Measurements from ENCODE around the gene FUT7. TPM values are rescaled to one million over a fixed set of nuclear protein-coding genes. Genes with fewer than 3 reads are reported as not detected.
A peak's percentile ranks its signal among the peaks of the same experiment; 100 is the strongest.

The FUT7 gene
- total and polyA plus RNA-seq, 9 of the 15 experiments (the other 6 are each of a cell fraction or from before 2014, with no cell fraction given) = not detected

DNA sequence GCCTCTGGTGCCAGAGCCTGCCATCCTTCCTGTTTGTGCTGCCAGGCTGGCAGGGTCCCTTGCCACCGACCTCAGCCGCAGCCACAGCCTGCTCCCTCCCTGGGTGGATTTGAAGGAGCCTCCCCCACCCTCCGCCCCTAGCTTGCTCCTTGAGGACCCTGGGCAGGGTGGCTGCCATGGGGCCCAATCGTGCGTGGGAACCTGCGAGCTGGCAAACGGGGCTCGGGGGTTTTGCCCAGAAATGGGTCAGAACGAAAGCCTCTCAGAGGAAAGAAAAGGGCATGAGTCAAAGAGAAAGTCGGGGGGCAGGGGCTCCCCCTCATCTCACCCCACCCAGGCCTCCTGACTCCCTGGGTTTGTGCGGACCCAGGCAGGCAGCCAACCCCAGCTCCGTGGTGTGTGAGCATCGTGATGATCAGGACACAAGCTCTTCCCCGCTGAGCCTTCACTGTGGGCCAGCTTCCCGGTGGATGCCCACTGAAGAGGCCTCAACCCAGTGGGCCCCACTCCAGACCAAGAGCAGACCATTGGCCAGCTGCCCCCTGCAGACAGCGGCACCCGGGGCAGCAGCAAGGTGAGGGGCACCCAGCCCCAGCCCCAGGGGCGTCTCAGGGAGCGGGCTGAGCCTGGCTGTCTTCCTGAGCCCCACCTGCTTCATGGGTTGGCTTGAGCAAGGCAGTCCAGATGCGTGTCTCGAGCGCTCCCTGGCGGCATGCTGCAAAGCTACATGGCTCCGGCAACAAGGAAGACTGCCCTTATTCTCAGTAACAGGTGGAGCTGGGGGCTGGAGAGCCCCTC is 3.0 kb upstream of the FUT7 start (continued):
- TF ChIP-seq, protein P1, sequence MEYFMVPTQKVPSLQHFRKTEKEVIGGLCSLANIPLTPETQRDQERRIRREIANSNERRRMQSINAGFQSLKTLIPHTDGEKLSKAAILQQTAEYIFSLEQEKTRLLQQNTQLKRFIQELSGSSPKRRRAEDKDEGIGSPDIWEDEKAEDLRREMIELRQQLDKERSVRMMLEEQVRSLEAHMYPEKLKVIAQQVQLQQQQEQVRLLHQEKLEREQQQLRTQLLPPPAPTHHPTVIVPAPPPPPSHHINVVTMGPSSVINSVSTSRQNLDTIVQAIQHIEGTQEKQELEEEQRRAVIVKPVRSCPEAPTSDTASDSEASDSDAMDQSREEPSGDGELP (CRISPR knock-in tag; IDR thresholded peaks at IDR 0.05; ENCODE audit: borderline replicate concordance) = peak; percentile 65; the same call in 1 of the 2 replicates
- TF ChIP-seq, protein P2, sequence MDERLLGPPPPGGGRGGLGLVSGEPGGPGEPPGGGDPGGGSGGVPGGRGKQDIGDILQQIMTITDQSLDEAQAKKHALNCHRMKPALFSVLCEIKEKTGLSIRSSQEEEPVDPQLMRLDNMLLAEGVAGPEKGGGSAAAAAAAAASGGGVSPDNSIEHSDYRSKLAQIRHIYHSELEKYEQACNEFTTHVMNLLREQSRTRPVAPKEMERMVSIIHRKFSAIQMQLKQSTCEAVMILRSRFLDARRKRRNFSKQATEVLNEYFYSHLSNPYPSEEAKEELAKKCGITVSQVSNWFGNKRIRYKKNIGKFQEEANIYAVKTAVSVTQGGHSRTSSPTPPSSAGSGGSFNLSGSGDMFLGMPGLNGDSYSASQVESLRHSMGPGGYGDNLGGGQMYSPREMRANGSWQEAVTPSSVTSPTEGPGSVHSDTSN (CRISPR knock-in tag; IDR thresholded peaks at IDR 0.05; ENCODE audit: low read depth) = no peak
- TF ChIP-seq, protein P2 (tag; conservative IDR thresholded peaks at IDR 0.05; ENCODE audit: low read depth) = no peak
- TF ChIP-seq CREM (IDR thresholded peaks at IDR 0.05; ENCODE audit: low read depth) (peak; percentile 50; the same call in 1 of the 2 replicates), ATF7 (IDR thresholded peaks at IDR 0.05) (0 out of 2 replicates have a peak, but pooled peaks have one; percentile 50), ILK (tag; IDR thresholded peaks at IDR 0.05; ENCODE audit: borderline replicate concordance, low read depth) (no peak), HMGN3 (IDR thresholded peaks at IDR 0.05; ENCODE audit: borderline replicate concordance, extremely low read depth, insufficient read length, low read depth, low read length) (peak; percentile 1), ZSCAN29 (IDR thresholded peaks at IDR 0.05) (no peak), CTBP1 (IDR thresholded peaks at IDR 0.05; ENCODE audit: borderline replicate concordance) (peak; percentile 67), XRCC5 (IDR thresholded peaks at IDR 0.05; ENCODE audit: low read depth, low read length) (peak; percentile 82; the same call in 1 of the 2 replicates), ZNF146 (CRISPR knock-in tag; IDR thresholded peaks at IDR 0.05; ENCODE audit: unreplicated experiment) (no peak), ZNF696 (CRISPR knock-in tag; conservative IDR thresholded peaks at IDR 0.05) (no peak), RB1 (IDR thresholded peaks at IDR 0.05; ENCODE audit: low read depth) (peak; percentile 60; the same call in 1 of the 2 replicates), CEBPB (tag; IDR thresholded peaks at IDR 0.05) (0 out of 2 replicates have a peak, but pooled peaks have one; percentile 22), SUPT5H (IDR thresholded peaks at IDR 0.05) (no peak), RAD21 (CRISPR knock-in tag; conservative IDR thresholded peaks at IDR 0.05 in 1 of 2, IDR thresholded peaks at IDR 0.05 in 1 of 2) (peak; percentile 85 to 95), FOXK2 (conservative IDR thresholded peaks at IDR 0.05 in 1 of 2, IDR thresholded peaks at IDR 0.05 in 1 of 2; ENCODE audit: low read depth in 2 of 2) (0 out of 4 replicates have a peak, but pooled peaks have one; percentile 15 to 20), MAFG (tag; conservative IDR thresholded peaks at IDR 0.05) (no peak), ZC3H8 (IDR thresholded peaks at IDR 0.05) (no peak), YY1 (IDR thresholded peaks at IDR 0.05; ENCODE audit: borderline replicate concordance in 1 of 3, control insufficient read depth in 1 of 3, extremely low read depth in 1 of 3, insufficient read depth in 3 of 3, insufficient read length in 1 of 3, insufficient replicate concordance in 2 of 3, low read depth in 1 of 3, low read length in 2 of 3) (peak in 1 of 3 experiments; percentile 17)
- TF ChIP-seq, protein P3, sequence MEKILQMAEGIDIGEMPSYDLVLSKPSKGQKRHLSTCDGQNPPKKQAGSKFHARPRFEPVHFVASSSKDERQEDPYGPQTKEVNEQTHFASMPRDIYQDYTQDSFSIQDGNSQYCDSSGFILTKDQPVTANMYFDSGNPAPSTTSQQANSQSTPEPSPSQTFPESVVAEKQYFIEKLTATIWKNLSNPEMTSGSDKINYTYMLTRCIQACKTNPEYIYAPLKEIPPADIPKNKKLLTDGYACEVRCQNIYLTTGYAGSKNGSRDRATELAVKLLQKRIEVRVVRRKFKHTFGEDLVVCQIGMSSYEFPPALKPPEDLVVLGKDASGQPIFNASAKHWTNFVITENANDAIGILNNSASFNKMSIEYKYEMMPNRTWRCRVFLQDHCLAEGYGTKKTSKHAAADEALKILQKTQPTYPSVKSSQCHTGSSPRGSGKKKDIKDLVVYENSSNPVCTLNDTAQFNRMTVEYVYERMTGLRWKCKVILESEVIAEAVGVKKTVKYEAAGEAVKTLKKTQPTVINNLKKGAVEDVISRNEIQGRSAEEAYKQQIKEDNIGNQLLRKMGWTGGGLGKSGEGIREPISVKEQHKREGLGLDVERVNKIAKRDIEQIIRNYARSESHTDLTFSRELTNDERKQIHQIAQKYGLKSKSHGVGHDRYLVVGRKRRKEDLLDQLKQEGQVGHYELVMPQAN (IDR thresholded peaks at IDR 0.05; ENCODE audit: borderline replicate concordance) = no peak
